ENCODE data around the gene SIAH3. TPM values are rescaled to one million over a fixed set of nuclear protein-coding genes. Genes with fewer than 3 reads are reported as not detected.

Gene SIAH3
- polyA plus RNA-seq, 1 donor (not counting 4 experiments of a cell fraction or from before 2014, with no cell fraction given) = 0.12 TPM

GRCh38 chr13:45773236-45773635 lies 78.3 kb downstream of the SIAH3 start:
- H3K4me3 ChIP-seq (ENCODE audit: control insufficient read depth in 2 of 3, extremely low read depth in 1 of 3, insufficient read depth in 2 of 3, low read depth in 1 of 3, low read length in 3 of 3) = no peak overlapping the region
- H3K36me3 ChIP-seq (ENCODE audit: control insufficient read depth in 2 of 2, extremely low read depth in 1 of 2, insufficient read depth in 2 of 2, low read length in 2 of 2) = no peaks in the 10 kb centered on the region
- no peak overlapping the region for H3K9ac ChIP-seq (ENCODE audit: control insufficient read depth, extremely low read depth, insufficient read depth, low read length)
- H3K79me2 ChIP-seq (ENCODE audit: control insufficient read depth, insufficient read depth, low read length) = no peaks in the 10 kb centered on the region
- FAIRE-seq (no peak), DNase-seq (ENCODE audit: low read depth, low spot score) (peak; percentile 65)
- H3K4me2 ChIP-seq (ENCODE audit: control insufficient read depth, extremely low read depth, insufficient read depth, low read depth, low read length) = peak overlapping the region; percentile 18
- no peaks in the 10 kb centered on the region for H3K27me3 ChIP-seq (ENCODE audit: control insufficient read depth, extremely low read depth, insufficient read depth, low read length)
- dilution Hi-C loops (cut with MboI; ENCODE audit: extremely low pct_ligation_motif_present, low sequenced_read_pairs) = no loop called here
- no peak overlapping the region for H3K27ac ChIP-seq (ENCODE audit: control insufficient read depth, insufficient read depth, low read length)
- TF ChIP-seq CTCF (optimal IDR thresholded peaks at IDR 0.05 in 1 of 3, IDR thresholded peaks at IDR 0.05 in 1 of 3, conservative IDR thresholded peaks at IDR 0.05 in 1 of 3; ENCODE audit: extremely low read depth in 1 of 3, insufficient read depth in 2 of 3, low read length in 3 of 3) (no peak), EZH2 (IDR thresholded peaks at IDR 0.05; ENCODE audit: low read length) (no peak)
- H3K9me1 ChIP-seq (ENCODE audit: control insufficient read depth, extremely low read depth, insufficient read depth, low read length) = no peaks in the 10 kb centered on the region
- H3K4me1 ChIP-seq (ENCODE audit: control insufficient read depth, extremely low read depth, insufficient read depth, low read length) = peaks cover 12% of the 10 kb centered on the region
- no peak overlapping the region for H2AFZ ChIP-seq (ENCODE audit: control insufficient read depth, low read length)
- no peaks in the 10 kb centered on the region for H3K9me3 ChIP-seq (ENCODE audit: control insufficient read depth, low read depth, low read length)
- no peaks in the 10 kb centered on the region for H4K20me1 ChIP-seq (ENCODE audit: control insufficient read depth, extremely low read depth, insufficient read depth, low read length)

GRCh38 chr13:45770886-45771285 lies 80.7 kb downstream of the SIAH3 start:
- Histone ChIP-seq H3K4me1 (ENCODE audit: control insufficient read depth, extremely low read depth, insufficient read depth, low read length) (peaks cover 12% of the 10 kb centered on the region), H4K20me1 (ENCODE audit: control insufficient read depth, extremely low read depth, insufficient read depth, low read length) (no peaks in the 10 kb centered on the region), H3K27ac (ENCODE audit: control insufficient read depth, insufficient read depth, low read length) (no peak overlapping the region), H3K4me2 (ENCODE audit: control insufficient read depth, extremely low read depth, insufficient read depth, low read depth, low read length) (no peak overlapping the region), H3K9me1 (ENCODE audit: control insufficient read depth, extremely low read depth, insufficient read depth, low read length) (no peaks in the 10 kb centered on the region), H3K4me3 (ENCODE audit: control insufficient read depth in 2 of 3, extremely low read depth in 1 of 3, insufficient read depth in 2 of 3, low read depth in 1 of 3, low read length in 3 of 3) (no peak overlapping the region), H3K9me3 (ENCODE audit: control insufficient read depth, low read depth, low read length) (no peaks in the 10 kb centered on the region), H2AFZ (ENCODE audit: control insufficient read depth, low read length) (no peak overlapping the region), H3K36me3 (ENCODE audit: control insufficient read depth in 2 of 2, extremely low read depth in 1 of 2, insufficient read depth in 2 of 2, low read length in 2 of 2) (no peaks in the 10 kb centered on the region), H3K79me2 (ENCODE audit: control insufficient read depth, insufficient read depth, low read length) (no peaks in the 10 kb centered on the region), H3K9ac (ENCODE audit: control insufficient read depth, extremely low read depth, insufficient read depth, low read length) (no peak overlapping the region), H3K27me3 (ENCODE audit: control insufficient read depth, extremely low read depth, insufficient read depth, low read length) (no peaks in the 10 kb centered on the region)
- dilution Hi-C loops (cut with MboI; ENCODE audit: extremely low pct_ligation_motif_present, low sequenced_read_pairs) = no loop called here
- TF ChIP-seq CTCF (optimal IDR thresholded peaks at IDR 0.05 in 1 of 3, IDR thresholded peaks at IDR 0.05 in 1 of 3, conservative IDR thresholded peaks at IDR 0.05 in 1 of 3; ENCODE audit: extremely low read depth in 1 of 3, insufficient read depth in 2 of 3, low read length in 3 of 3) = no peak
- TF ChIP-seq EZH2 (IDR thresholded peaks at IDR 0.05; ENCODE audit: low read length) = no peak
- no peak for FAIRE-seq
- DNase-seq (ENCODE audit: low read depth, low spot score) = no peak
